ENCODE data around the gene SHISA7.

DNA sequence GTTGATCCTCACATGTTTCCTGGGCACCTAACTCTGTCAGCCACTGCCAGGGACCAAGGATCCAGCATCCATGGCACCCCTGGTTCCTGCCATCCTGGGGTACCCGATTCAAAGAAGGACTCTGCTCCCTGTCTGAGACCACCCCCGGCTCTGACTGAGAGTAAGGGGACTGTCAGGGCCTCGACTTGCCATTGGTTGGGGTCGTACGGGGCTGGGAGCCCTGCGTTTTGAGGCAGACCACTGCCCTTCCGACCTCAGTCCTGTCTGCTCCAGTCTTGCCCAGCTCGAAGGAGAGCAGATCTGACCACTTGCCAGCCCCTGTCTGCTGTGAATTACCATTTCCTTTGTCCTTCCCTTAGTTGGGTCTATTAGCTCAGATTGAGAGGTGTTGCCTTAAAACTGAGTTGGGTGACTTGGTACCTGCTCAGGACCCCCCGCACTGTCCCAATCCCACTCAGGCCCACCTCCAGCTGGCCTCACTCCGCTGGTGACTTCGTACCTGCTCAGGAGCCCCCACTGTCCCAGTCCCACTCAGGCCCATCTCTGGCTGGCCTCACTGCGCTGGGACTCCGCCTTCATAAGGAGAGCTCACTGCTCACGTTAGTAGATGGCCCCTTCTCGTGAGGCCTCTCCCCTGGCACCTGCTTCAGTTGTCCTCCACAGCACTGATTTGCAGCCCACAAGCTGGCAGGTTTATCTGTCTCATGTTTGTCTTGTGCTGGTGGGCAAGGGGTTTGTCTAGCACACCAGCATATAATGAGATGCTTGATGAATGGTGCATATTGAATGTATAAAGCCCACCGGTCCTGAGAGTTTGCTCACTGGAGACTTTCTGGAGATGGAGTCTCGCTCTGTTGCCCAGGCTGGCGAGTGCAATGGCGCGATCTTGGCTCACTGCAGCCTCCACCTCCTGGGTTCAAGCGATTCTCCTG lies 53.4 kb downstream of the SHISA7 start:
- TF ChIP-seq, protein P1, sequence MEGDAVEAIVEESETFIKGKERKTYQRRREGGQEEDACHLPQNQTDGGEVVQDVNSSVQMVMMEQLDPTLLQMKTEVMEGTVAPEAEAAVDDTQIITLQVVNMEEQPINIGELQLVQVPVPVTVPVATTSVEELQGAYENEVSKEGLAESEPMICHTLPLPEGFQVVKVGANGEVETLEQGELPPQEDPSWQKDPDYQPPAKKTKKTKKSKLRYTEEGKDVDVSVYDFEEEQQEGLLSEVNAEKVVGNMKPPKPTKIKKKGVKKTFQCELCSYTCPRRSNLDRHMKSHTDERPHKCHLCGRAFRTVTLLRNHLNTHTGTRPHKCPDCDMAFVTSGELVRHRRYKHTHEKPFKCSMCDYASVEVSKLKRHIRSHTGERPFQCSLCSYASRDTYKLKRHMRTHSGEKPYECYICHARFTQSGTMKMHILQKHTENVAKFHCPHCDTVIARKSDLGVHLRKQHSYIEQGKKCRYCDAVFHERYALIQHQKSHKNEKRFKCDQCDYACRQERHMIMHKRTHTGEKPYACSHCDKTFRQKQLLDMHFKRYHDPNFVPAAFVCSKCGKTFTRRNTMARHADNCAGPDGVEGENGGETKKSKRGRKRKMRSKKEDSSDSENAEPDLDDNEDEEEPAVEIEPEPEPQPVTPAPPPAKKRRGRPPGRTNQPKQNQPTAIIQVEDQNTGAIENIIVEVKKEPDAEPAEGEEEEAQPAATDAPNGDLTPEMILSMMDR (IDR thresholded peaks at IDR 0.05; ENCODE audit: low read depth, low read length, missing input control): no peak
- TF ChIP-seq JUND (IDR thresholded peaks at IDR 0.05) (no peak), RAD21 (IDR thresholded peaks at IDR 0.05) (no peak), FOXA1 (IDR thresholded peaks at IDR 0.05) (no peak), GABPA (IDR thresholded peaks at IDR 0.05 in 1 of 2, conservative IDR thresholded peaks at IDR 0.05 in 1 of 2) (no peak)
- TF ChIP-seq, protein P2, sequence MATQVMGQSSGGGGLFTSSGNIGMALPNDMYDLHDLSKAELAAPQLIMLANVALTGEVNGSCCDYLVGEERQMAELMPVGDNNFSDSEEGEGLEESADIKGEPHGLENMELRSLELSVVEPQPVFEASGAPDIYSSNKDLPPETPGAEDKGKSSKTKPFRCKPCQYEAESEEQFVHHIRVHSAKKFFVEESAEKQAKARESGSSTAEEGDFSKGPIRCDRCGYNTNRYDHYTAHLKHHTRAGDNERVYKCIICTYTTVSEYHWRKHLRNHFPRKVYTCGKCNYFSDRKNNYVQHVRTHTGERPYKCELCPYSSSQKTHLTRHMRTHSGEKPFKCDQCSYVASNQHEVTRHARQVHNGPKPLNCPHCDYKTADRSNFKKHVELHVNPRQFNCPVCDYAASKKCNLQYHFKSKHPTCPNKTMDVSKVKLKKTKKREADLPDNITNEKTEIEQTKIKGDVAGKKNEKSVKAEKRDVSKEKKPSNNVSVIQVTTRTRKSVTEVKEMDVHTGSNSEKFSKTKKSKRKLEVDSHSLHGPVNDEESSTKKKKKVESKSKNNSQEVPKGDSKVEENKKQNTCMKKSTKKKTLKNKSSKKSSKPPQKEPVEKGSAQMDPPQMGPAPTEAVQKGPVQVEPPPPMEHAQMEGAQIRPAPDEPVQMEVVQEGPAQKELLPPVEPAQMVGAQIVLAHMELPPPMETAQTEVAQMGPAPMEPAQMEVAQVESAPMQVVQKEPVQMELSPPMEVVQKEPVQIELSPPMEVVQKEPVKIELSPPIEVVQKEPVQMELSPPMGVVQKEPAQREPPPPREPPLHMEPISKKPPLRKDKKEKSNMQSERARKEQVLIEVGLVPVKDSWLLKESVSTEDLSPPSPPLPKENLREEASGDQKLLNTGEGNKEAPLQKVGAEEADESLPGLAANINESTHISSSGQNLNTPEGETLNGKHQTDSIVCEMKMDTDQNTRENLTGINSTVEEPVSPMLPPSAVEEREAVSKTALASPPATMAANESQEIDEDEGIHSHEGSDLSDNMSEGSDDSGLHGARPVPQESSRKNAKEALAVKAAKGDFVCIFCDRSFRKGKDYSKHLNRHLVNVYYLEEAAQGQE (IDR thresholded peaks at IDR 0.05): no peak
